Loucy (cell line): ENCODE results near the gene POLG.

ENCODE experiments used
- H2AFZ ChIP-seq: fragments of 200-600 bp; sonication (generic); 2 replicates; pipeline ENCODE4 v1.6.0; 2016; ENCODE audit warnings: antibody characterized with exemption, mild to moderate bottlenecking, low read length, moderate library complexity
- H3F3A ChIP-seq: fragments of 200-600 bp; 2 replicates; pipeline ENCODE4 v1.6.0; 2016; ENCODE audit warnings: antibody characterized with exemption, low read depth, mild to moderate bottlenecking
- H3K27me3 ChIP-seq: fragments of 200-600 bp; sonication (generic); 2 replicates; pipeline ENCODE4 v1.6.1; 2014; ENCODE audit warnings: low read length, mild to moderate bottlenecking; ENCODE audit not compliant: insufficient read depth, poor library complexity, severe bottlenecking
- H3K36me3 ChIP-seq: fragments of 200-600 bp; sonication (generic); 2 replicates; pipeline ENCODE4 v1.6.1; 2016; ENCODE audit warnings: low read length; ENCODE audit not compliant: insufficient read depth
- H3K4me1 ChIP-seq: fragments of 200-600 bp; sonication (generic); 2 replicates; pipeline ENCODE4 v1.5.1; 2014; ENCODE audit warnings: low read length, mild to moderate bottlenecking; ENCODE audit not compliant: insufficient read depth, poor library complexity, severe bottlenecking
- H3K4me2 ChIP-seq: fragments of 200-600 bp; sonication (generic); 2 replicates; pipeline ENCODE4 v1.6.0; 2014; ENCODE audit warnings: antibody characterized with exemption, low read length, low read depth, mild to moderate bottlenecking; ENCODE audit not compliant: poor library complexity, severe bottlenecking
- H3K4me3 ChIP-seq: fragments of 200-600 bp; sonication (generic); 2 replicates; pipeline ENCODE4 v1.5.1; 2014; ENCODE audit warnings: low read length, mild to moderate bottlenecking, mixed read lengths; ENCODE audit not compliant: poor library complexity, severe bottlenecking
- H3K79me2 ChIP-seq: fragments of 200-600 bp; sonication (generic); 2 replicates; pipeline ENCODE4 v1.6.1; 2014; ENCODE audit warnings: low read length; ENCODE audit not compliant: insufficient read depth
- H3K9ac ChIP-seq: fragments of 200-600 bp; sonication (generic); 2 replicates; pipeline ENCODE4 v1.6.0; 2014; ENCODE audit warnings: mild to moderate bottlenecking, low read depth, low read length, moderate library complexity; ENCODE audit not compliant: poor library complexity, severe bottlenecking
- H3K9me2 ChIP-seq: fragments of 200-600 bp; sonication (generic); replicated peaks from 2 replicates; pipeline ENCODE4 v1.6.1; 2016; ENCODE audit warnings: low read depth, low read length, mixed read lengths
- H3K9me3 ChIP-seq: fragments of 200-600 bp; sonication (generic); 2 replicates; pipeline ENCODE4 v1.6.1; 2014; ENCODE audit warnings: mild to moderate bottlenecking, antibody characterized with exemption, low read length, low read depth; ENCODE audit not compliant: insufficient read depth
- H4K20me1 ChIP-seq: fragments of 200-600 bp; sonication (generic); 2 replicates; pipeline ENCODE4 v1.6.0; 2014; ENCODE audit warnings: antibody characterized with exemption, low read length, mild to moderate bottlenecking; ENCODE audit not compliant: insufficient read depth, poor library complexity, severe bottlenecking
- CTCF ChIP-seq: fragments of 200-600 bp; sonication (generic); conservative IDR thresholded peaks from 2 replicates; pipeline ENCODE4 v1.5.1; 2014; ENCODE audit warnings: mild to moderate bottlenecking, antibody characterized with exemption, low read length
- EZH2phosphoT487 ChIP-seq: fragments of 200-600 bp; IDR thresholded peaks from 2 replicates; pipeline ENCODE4 v1.6.1; 2018; ENCODE audit warnings: antibody characterized with exemption, mild to moderate bottlenecking, moderate library complexity, borderline replicate concordance

The POLG gene

DNA sequence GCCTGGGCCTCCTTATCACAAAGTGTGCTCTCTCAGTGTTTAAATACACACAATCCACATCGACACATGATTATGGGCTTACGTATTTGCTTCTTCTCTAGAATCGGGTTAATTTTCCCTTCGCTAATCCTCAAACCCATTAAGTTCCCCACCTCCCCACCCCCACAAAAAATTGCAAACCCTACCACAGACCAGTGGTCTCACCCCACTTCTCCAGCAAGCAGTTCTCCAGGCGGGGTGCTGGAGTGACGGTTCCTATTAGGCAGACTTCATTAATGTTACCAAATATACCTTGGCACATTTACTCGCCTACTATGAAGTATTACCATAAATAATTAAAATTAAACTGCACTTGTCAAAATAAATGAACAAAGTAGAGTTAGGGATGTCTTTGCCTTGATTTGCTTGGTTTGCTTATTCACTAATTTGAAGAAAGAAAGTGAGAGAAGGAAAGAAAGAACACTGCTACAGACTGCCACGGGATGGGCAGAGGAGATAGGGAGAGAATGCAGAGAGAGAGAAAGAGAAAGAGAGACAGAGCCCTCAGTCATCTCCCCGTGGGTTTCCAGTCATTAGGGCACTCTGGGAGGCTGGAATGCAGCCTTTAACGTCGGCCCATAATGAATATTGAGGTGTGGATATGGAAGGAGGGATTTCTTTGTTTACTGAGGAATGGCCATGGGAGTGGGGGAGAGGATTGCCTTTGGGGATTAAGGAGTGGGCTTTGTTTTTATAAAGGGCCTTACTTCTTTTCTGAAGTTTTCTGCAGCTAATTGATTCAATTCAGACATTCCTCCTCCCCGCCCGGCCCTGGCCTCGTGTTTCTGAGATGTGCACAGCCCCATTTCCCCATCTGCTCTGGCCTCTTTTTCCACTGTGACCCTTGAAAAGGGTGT is 39.7 kb upstream of the POLG start:
- Histone ChIP-seq H3K79me2 (no peaks in the 10 kb centered on the region), H3F3A (no peaks in the 10 kb centered on the region), H3K4me1 (no peaks in the 10 kb centered on the region), H3K9me2 (no peaks in the 10 kb centered on the region), H3K4me3 (no peak overlapping the region), H3K27me3 (no peaks in the 10 kb centered on the region), H4K20me1 (no peaks in the 10 kb centered on the region), H3K4me2 (no peak overlapping the region), H3K9me3 (no peaks in the 10 kb centered on the region), H2AFZ (no peak overlapping the region), H3K36me3 (no peaks in the 10 kb centered on the region), H3K9ac (no peak overlapping the region)
- no peak for TF ChIP-seq EZH2phosphoT487
- TF ChIP-seq CTCF, result no peak

DNA sequence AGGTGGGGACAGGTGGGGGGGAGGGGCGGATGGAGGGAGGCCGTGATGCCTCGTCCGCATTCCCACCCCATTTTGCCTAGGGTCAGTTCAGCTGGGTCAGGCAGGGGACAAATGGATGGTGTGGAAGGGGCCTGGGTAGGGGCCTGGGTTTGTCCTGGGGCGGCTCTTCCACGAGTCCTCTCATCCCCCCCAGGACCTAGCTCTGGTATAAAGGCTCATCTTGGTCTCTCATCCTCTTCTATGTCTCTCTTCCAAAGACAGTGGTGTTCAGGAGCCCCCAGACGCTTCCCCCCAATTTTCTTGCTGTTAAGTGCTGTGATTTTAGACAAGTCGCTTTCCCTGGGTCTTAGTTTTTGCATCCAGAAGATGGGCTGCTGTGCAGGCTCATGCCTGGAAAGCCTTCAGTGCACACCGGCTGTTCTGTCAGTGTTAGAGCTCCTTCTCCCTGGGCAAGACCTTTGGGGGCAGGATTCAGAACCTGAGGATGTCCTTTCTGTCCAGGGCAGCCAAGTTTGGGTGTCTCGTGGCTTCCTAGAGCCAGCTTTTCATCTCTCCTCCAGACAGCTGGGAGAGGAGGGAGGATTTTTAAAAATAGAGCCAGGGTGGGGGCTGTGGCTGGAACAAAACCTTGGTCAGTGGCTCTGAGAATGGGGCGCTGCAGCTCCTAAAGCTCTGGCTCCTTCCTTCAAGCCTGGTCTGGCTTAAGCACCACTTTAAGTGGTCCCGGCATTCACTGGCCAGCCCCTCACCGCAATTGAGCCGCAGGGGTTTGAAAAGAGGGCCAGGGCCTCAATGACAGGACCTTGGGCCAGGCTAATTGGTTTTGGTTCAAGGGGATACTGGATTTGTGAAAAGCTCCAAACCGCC is 37.7 kb upstream of the POLG start:
- Histone ChIP-seq H3K79me2 (no peaks in the 10 kb centered on the region), H3K36me3 (no peaks in the 10 kb centered on the region)

More for the DNA sequence above, 37.7 kb upstream of the POLG start:
- Histone ChIP-seq H3K9me2 (no peaks in the 10 kb centered on the region), H3K9me3 (no peaks in the 10 kb centered on the region), H2AFZ (no peak overlapping the region), H3K4me1 (no peaks in the 10 kb centered on the region), H3K4me2 (no peak overlapping the region), H3F3A (no peaks in the 10 kb centered on the region), H3K27me3 (no peaks in the 10 kb centered on the region), H4K20me1 (no peaks in the 10 kb centered on the region), H3K4me3 (no peak overlapping the region), H3K9ac (no peak overlapping the region)
- TF ChIP-seq EZH2phosphoT487 (no peak), CTCF (no peak)
